ENCODE measurements around the gene TBCD. TPM values are rescaled to one million over a fixed set of nuclear protein-coding genes. Genes with fewer than 3 reads are reported as not detected.
A peak's percentile ranks its signal among the peaks of the same experiment; 100 is the strongest.

Gene TBCD
- total RNA-seq, 1 experiment from 2014 or later = 94.6 TPM

- H3K4me1 Mint-ChIP-seq (ENCODE audit: low read depth, unreplicated experiment) = no peaks in the 10 kb centered on the region
- CTCF ChIA-PET = no interaction called here
- H3K36me3 Mint-ChIP-seq (ENCODE audit: insufficient read depth, unreplicated experiment) = peaks cover 8% of the 10 kb centered on the region
- no peak overlapping the region for H3K27ac Mint-ChIP-seq (ENCODE audit: unreplicated experiment)
- no peaks in the 10 kb centered on the region for H3K27me3 Mint-ChIP-seq (ENCODE audit: insufficient read depth, unreplicated experiment)
- POLR2A ChIA-PET = no interaction called here
- Histone ChIP-seq H3K4me1 (no peaks in the 10 kb centered on the region), H3K36me3 (ENCODE audit: control insufficient read depth, insufficient read depth, low read length) (peaks cover 4% of the 10 kb centered on the region), H3K9me3 (peaks cover 4% of the 10 kb centered on the region; the same call in 1 of the 2 replicates), H3K27me3 (replicated peaks; ENCODE audit: control insufficient read depth, insufficient read depth, low read length) (no peaks in the 10 kb centered on the region), H3K4me3 (ENCODE audit: low read depth, low read length) (no peak overlapping the region)
- TF ChIP-seq CTCF (IDR thresholded peaks at IDR 0.05; ENCODE audit: insufficient read depth in 1 of 2, low read depth in 1 of 2, low read length in 1 of 2, severe bottlenecking in 1 of 2, unreplicated experiment in 1 of 2) = no peak
- no peak overlapping the region for H3K4me3 Mint-ChIP-seq (ENCODE audit: unreplicated experiment)
- intact Hi-C loops (cut with micrococcal nuclease; ENCODE audit: unreplicated experiment) = no loop called here
- no TSS peak for BruUV-seq (replicated peaks)
- DNase-seq = peak in 1 of 2 experiments; percentile 30
- peaks cover 23% of the 10 kb centered on the region for H3K9me3 Mint-ChIP-seq (ENCODE audit: unreplicated experiment)
These were observed 204.4 kb downstream of the TBCD start for GRCh38 chr17:82956146-82956725.

- no TSS peak for BruUV-seq (replicated peaks)
These were observed 205.0 kb downstream of the TBCD start for GRCh38 chr17:82956726-82957468.

GRCh38 chr17:82957469-82957795 lies 205.6 kb downstream of the TBCD start:
- Mint-ChIP-seq H3K4me1 (ENCODE audit: low read depth, unreplicated experiment) (no peaks in the 10 kb centered on the region), H3K9me3 (ENCODE audit: unreplicated experiment) (peaks cover 11% of the 10 kb centered on the region), H3K27ac (ENCODE audit: unreplicated experiment) (no peak overlapping the region), H3K36me3 (ENCODE audit: insufficient read depth, unreplicated experiment) (peaks cover 8% of the 10 kb centered on the region), H3K4me3 (ENCODE audit: unreplicated experiment) (no peak overlapping the region), H3K27me3 (ENCODE audit: insufficient read depth, unreplicated experiment) (no peaks in the 10 kb centered on the region)
- DNase-seq = no peak
- Histone ChIP-seq H3K4me1 (no peaks in the 10 kb centered on the region), H3K9me3 (peaks cover 4% of the 10 kb centered on the region; the same call in 1 of the 2 replicates), H3K4me3 (ENCODE audit: low read depth, low read length) (no peak overlapping the region), H3K36me3 (ENCODE audit: control insufficient read depth, insufficient read depth, low read length) (peaks cover 4% of the 10 kb centered on the region), H3K27me3 (replicated peaks; ENCODE audit: control insufficient read depth, insufficient read depth, low read length) (no peaks in the 10 kb centered on the region)
- ChIA-PET POLR2A (no interaction called here), CTCF (no interaction called here)
- TF ChIP-seq CTCF (IDR thresholded peaks at IDR 0.05; ENCODE audit: insufficient read depth in 1 of 2, low read depth in 1 of 2, low read length in 1 of 2, severe bottlenecking in 1 of 2, unreplicated experiment in 1 of 2) = no peak
- intact Hi-C loops (cut with micrococcal nuclease; ENCODE audit: unreplicated experiment) = no loop called here
- BruUV-seq (replicated peaks) = no TSS peak

More at GRCh38 chr17:82956726-82957468, 205.0 kb downstream of the TBCD start:
- no peak for TF ChIP-seq CTCF (IDR thresholded peaks at IDR 0.05; ENCODE audit: insufficient read depth in 1 of 2, low read depth in 1 of 2, low read length in 1 of 2, severe bottlenecking in 1 of 2, unreplicated experiment in 1 of 2)
- Mint-ChIP-seq H3K4me3 (ENCODE audit: unreplicated experiment) (no peak overlapping the region), H3K27ac (ENCODE audit: unreplicated experiment) (no peak overlapping the region), H3K9me3 (ENCODE audit: unreplicated experiment) (peaks cover 17% of the 10 kb centered on the region), H3K36me3 (ENCODE audit: insufficient read depth, unreplicated experiment) (peaks cover 8% of the 10 kb centered on the region), H3K27me3 (ENCODE audit: insufficient read depth, unreplicated experiment) (no peaks in the 10 kb centered on the region), H3K4me1 (ENCODE audit: low read depth, unreplicated experiment) (no peaks in the 10 kb centered on the region)
- Histone ChIP-seq H3K27me3 (replicated peaks; ENCODE audit: control insufficient read depth, insufficient read depth, low read length) (no peaks in the 10 kb centered on the region), H3K9me3 (peaks cover 4% of the 10 kb centered on the region; the same call in 1 of the 2 replicates), H3K4me3 (ENCODE audit: low read depth, low read length) (no peak overlapping the region), H3K36me3 (ENCODE audit: control insufficient read depth, insufficient read depth, low read length) (peaks cover 4% of the 10 kb centered on the region), H3K4me1 (no peaks in the 10 kb centered on the region)
- CTCF ChIA-PET = no interaction called here
- peak in 1 of 2 experiments; percentile 27 for DNase-seq
- POLR2A ChIA-PET = no interaction called here
- intact Hi-C loops (cut with micrococcal nuclease; ENCODE audit: unreplicated experiment) = no loop called here

Measured in Caco-2 (cell line).